ENCODE results near the gene OGDH.

GRCh38 chr7:44622342-44623151, 16.1 kb downstream of the OGDH start:
- TF ChIP-seq CTCF (IDR thresholded peaks at IDR 0.05; ENCODE audit: low read length) (no peak), EZH2 (IDR thresholded peaks at IDR 0.05; ENCODE audit: borderline replicate concordance, low read length) (no peak)

Data from OCI-LY1 (cell line).